GM23338 (cell line): Measurements from ENCODE around the gene CFAP58. TPM values are rescaled to one million over a fixed set of nuclear protein-coding genes. Genes with fewer than 3 reads are reported as not detected.
A peak's percentile ranks its signal among the peaks of the same experiment; 100 is the strongest.

Source experiments
- ATAC-seq: fragments of 200-7000 bp; cut with Tn5 transposase; 3 replicates; pipeline ENCODE4 v1.9.1; 2020
- DNase-seq: peaks from one replicate; pipeline ENCODE4 v3.0.0-alpha.2; 2015; ENCODE audit warnings: low spot score
- H2AFZ ChIP-seq: fragments of 200-600 bp; sonication (generic); 2 replicates; pipeline ENCODE4 v1.8.0; 2016; ENCODE audit warnings: antibody characterized with exemption, mild to moderate bottlenecking, moderate library complexity
- H3F3A ChIP-seq: fragments of 200-600 bp; sonication (generic); replicated peaks from 2 replicates; pipeline ENCODE4 v1.8.0; 2017; ENCODE audit warnings: antibody characterized with exemption, mixed run types, low read depth
- H3K27ac ChIP-seq: fragments of 200-600 bp; sonication (generic); 2 replicates; pipeline ENCODE4 v1.6.1; 2016; ENCODE audit warnings: low read depth
- H3K27me3 ChIP-seq: fragments of 200-600 bp; sonication (generic); 2 replicates; pipeline ENCODE4 v1.8.0; 2016; ENCODE audit warnings: mild to moderate bottlenecking, mixed run types, moderate library complexity; ENCODE audit not compliant: insufficient read depth
- H3K36me3 ChIP-seq: fragments of 200-600 bp; sonication (generic); 2 replicates; pipeline ENCODE4 v1.8.0; 2016; ENCODE audit warnings: mild to moderate bottlenecking; ENCODE audit not compliant: insufficient read depth
- H3K4me1 ChIP-seq: fragments of 200-600 bp; sonication (generic); 2 replicates; pipeline ENCODE4 v1.8.0; 2016; ENCODE audit warnings: mild to moderate bottlenecking, moderate library complexity; ENCODE audit not compliant: insufficient read depth
- H3K4me2 ChIP-seq: fragments of 200-600 bp; sonication (generic); 2 replicates; pipeline ENCODE4 v1.7.1; 2017; ENCODE audit warnings: mixed run types
- H3K4me3 ChIP-seq: fragments of 200-600 bp; sonication (generic); 2 replicates; pipeline ENCODE4 v1.6.1; 2016; ENCODE audit warnings: mixed run types
- H3K79me2 ChIP-seq: fragments of 200-600 bp; sonication (generic); replicated peaks from 2 replicates; pipeline ENCODE4 v1.8.0; 2017; ENCODE audit warnings: mild to moderate bottlenecking; ENCODE audit not compliant: insufficient read depth
- H3K9me2 ChIP-seq: fragments of 200-600 bp; sonication (generic); 2 replicates; pipeline ENCODE4 v1.8.0; 2017; ENCODE audit not compliant: insufficient read depth
- H4K20me1 ChIP-seq: fragments of 200-600 bp; sonication (generic); replicated peaks from 2 replicates; pipeline ENCODE4 v1.8.0; 2017; ENCODE audit warnings: mild to moderate bottlenecking; ENCODE audit not compliant: insufficient read depth
- H3K27ac Mint-ChIP-seq: 2 replicates; pipeline ENCODE4 v1.8.0; 2020; ENCODE audit warnings: inconsistent platforms, mild to moderate bottlenecking, moderate library complexity, mixed read lengths
- H3K27me3 Mint-ChIP-seq: 3 replicates; pipeline ENCODE4 v1.8.0; 2022; ENCODE audit warnings: low read depth, mild to moderate bottlenecking, moderate library complexity, mixed read lengths, inconsistent platforms; ENCODE audit not compliant: insufficient read depth, poor library complexity
- H3K36me3 Mint-ChIP-seq: 3 replicates; pipeline ENCODE4 v1.8.0; 2021; ENCODE audit warnings: low read depth, mild to moderate bottlenecking, inconsistent platforms, moderate library complexity, mixed read lengths
- H3K4me1 Mint-ChIP-seq: 3 replicates; pipeline ENCODE4 v1.8.0; 2020; ENCODE audit warnings: mild to moderate bottlenecking, inconsistent platforms, mixed read lengths
- H3K4me3 Mint-ChIP-seq: 3 replicates; pipeline ENCODE4 v1.8.0; 2021; ENCODE audit warnings: moderate library complexity, mild to moderate bottlenecking, inconsistent platforms, mixed read lengths
- H3K9me3 Mint-ChIP-seq: 3 replicates; pipeline ENCODE4 v1.8.0; 2020; ENCODE audit warnings: moderate library complexity, mild to moderate bottlenecking, inconsistent platforms, mixed read lengths
- EZH2phosphoT487 ChIP-seq: fragments of 200-600 bp; sonication (generic); IDR thresholded peaks from one replicate; pipeline ENCODE4 v1.8.1; 2018; ENCODE audit warnings: antibody characterized with exemption; ENCODE audit not compliant: unreplicated experiment
- NANOG ChIP-seq: IDR thresholded peaks from 2 replicates; pipeline ENCODE4 v1.6.1; 2016; ENCODE audit warnings: antibody characterized with exemption, borderline replicate concordance
- POLR2AphosphoS5 ChIP-seq: IDR thresholded peaks from 2 replicates; pipeline ENCODE4 v1.6.1; 2016; ENCODE audit warnings: antibody characterized with exemption, low read depth
- STAT1 ChIP-seq: IDR thresholded peaks from one replicate; pipeline ENCODE4 v1.6.1; 2016; ENCODE audit warnings: antibody characterized with exemption; ENCODE audit not compliant: unreplicated experiment
- ZNF331 ChIP-seq: fragments of 250-450 bp; sonication (Bioruptor Pico); IDR thresholded peaks from 2 replicates; pipeline ENCODE4 v1.5.0; 2020; ENCODE audit warnings: low read depth, mild to moderate bottlenecking, moderate library complexity
- polyA plus RNA-seq: library from polyadenylated mRNA; unstranded; fragments of >200 nt; fragmentation: Nextera tagmentation; extraction: Ambion mirVana; gene quantifications from 2 replicates; pipeline ENCODE4 v1.2.1, GENCODE V29; 2016
- total RNA-seq: library from RNA; depleted of rRNA; stranded (reverse); fragments of >200 nt; shearing (Covaris generic); gene quantifications from 2 replicates; pipeline ENCODE4 v1.2.3, GENCODE V29; 2014
- TF ChIP-seq, protein P1 (sequence below): IDR thresholded peaks from one replicate; pipeline ENCODE4 v1.6.1; 2018; ENCODE audit warnings: antibody characterized with exemption; ENCODE audit not compliant: unreplicated experiment
- TF ChIP-seq, protein P2 (sequence below): IDR thresholded peaks from 2 replicates; pipeline ENCODE4 v1.6.1; 2016; ENCODE audit warnings: antibody characterized with exemption
- TF ChIP-seq, protein P3 (sequence below), 2 experiments: fragments of 200-600 bp in 1 of 2; sonication (generic) in 1 of 2; conservative IDR thresholded peaks; 2 replicates each; pipeline versions ENCODE4 v1.5.1 to v1.6.1; 2016 to 2017; ENCODE audit warnings: antibody characterized with exemption in 2 of 2, low read depth in 2 of 2, mild to moderate bottlenecking in 2 of 2, moderate library complexity in 1 of 2
- TF ChIP-seq, protein P4 (sequence below): fragments of 250-450 bp; sonication (Bioruptor Pico); IDR thresholded peaks from 2 replicates; pipeline ENCODE4 v1.5.0; 2020; ENCODE audit warnings: mild to moderate bottlenecking, moderate library complexity

Gene CFAP58
- total and polyA plus RNA-seq, 2 experiments from 2014 or later: 0.63 to 0.89 TPM

DNA sequence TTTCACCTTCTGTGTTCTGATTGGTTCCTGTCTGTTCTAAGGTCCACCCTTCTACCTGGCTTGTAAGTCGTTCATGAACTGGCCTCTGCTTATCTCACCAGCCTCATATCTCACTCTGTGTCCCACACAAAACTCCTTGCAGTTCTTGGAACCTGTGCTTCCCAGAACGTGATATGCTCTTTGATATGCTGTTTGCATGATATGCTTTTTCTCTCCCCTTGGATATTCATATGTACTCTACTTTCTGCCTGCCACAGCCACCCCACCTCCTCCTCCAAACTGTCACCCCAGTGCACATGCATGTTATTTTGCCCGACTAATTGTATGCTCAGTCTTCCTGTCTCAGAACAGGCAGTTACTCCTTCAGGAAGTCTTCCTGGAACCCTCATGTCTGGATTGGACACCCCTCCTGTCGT is 13.5 kb upstream of the CFAP58 start:
- Mint-ChIP-seq H3K27ac (no peak overlapping the region), H3K27me3 (peaks cover 6% of the 10 kb centered on the region), H3K36me3 (no peaks in the 10 kb centered on the region), H3K4me1 (peaks cover 46% of the 10 kb centered on the region), H3K9me3 (no peaks in the 10 kb centered on the region), H3K4me3 (peak overlapping the region; percentile 28; the same call in 2 of the 3 replicates)
- H3K36me3 ChIP-seq: no peaks in the 10 kb centered on the region
- TF ChIP-seq, protein P1, sequence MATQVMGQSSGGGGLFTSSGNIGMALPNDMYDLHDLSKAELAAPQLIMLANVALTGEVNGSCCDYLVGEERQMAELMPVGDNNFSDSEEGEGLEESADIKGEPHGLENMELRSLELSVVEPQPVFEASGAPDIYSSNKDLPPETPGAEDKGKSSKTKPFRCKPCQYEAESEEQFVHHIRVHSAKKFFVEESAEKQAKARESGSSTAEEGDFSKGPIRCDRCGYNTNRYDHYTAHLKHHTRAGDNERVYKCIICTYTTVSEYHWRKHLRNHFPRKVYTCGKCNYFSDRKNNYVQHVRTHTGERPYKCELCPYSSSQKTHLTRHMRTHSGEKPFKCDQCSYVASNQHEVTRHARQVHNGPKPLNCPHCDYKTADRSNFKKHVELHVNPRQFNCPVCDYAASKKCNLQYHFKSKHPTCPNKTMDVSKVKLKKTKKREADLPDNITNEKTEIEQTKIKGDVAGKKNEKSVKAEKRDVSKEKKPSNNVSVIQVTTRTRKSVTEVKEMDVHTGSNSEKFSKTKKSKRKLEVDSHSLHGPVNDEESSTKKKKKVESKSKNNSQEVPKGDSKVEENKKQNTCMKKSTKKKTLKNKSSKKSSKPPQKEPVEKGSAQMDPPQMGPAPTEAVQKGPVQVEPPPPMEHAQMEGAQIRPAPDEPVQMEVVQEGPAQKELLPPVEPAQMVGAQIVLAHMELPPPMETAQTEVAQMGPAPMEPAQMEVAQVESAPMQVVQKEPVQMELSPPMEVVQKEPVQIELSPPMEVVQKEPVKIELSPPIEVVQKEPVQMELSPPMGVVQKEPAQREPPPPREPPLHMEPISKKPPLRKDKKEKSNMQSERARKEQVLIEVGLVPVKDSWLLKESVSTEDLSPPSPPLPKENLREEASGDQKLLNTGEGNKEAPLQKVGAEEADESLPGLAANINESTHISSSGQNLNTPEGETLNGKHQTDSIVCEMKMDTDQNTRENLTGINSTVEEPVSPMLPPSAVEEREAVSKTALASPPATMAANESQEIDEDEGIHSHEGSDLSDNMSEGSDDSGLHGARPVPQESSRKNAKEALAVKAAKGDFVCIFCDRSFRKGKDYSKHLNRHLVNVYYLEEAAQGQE: no peak
- TF ChIP-seq ZNF331 (CRISPR knock-in tag) (no peak), POLR2AphosphoS5 (no peak)
- no peak overlapping the region for H3K4me3 ChIP-seq
- no peak overlapping the region; the same call in 1 of the 2 replicates for H3K4me2 ChIP-seq
- peaks cover 7% of the 10 kb centered on the region for H3K27me3 ChIP-seq
- ATAC-seq (no peak), DNase-seq (no peak)
- H3K9me2 ChIP-seq: no peaks in the 10 kb centered on the region
- H3F3A ChIP-seq: peaks cover 6% of the 10 kb centered on the region; the same call in 1 of the 2 replicates
- no peak overlapping the region for H3K27ac ChIP-seq
- H2AFZ ChIP-seq: peak overlapping the region; percentile 15; the same call in 1 of the 2 replicates
- H3K4me1 ChIP-seq: peaks cover 43% of the 10 kb centered on the region
- H3K79me2 ChIP-seq: peaks cover 26% of the 10 kb centered on the region
- no peaks in the 10 kb centered on the region; the same call in 1 of the 2 replicates for H4K20me1 ChIP-seq

DNA sequence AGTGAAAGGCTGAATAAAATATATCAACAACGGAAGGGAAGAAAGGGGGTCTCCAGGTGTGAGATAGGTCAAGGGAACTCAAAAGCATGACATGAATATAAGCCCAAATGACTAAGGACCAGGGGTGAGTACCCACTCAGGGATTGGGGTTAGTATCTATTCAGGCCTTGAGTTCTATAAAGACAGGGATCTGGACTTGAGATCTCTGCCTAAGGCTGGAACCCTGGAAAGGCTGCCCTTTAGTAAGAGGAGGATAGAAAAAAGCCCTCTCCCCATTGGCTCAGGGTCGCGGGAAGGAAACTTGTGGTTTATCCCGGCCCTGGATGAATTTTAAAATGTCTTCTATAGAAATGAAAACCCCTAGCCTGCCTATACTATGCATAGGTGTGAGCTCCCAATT is 13.0 kb upstream of the CFAP58 start:
- Histone ChIP-seq H3K79me2 (peaks cover 20% of the 10 kb centered on the region), H3K27ac (no peak overlapping the region), H3K36me3 (no peaks in the 10 kb centered on the region), H4K20me1 (no peaks in the 10 kb centered on the region; the same call in 1 of the 2 replicates), H3K27me3 (peaks cover 7% of the 10 kb centered on the region), H3F3A (peaks cover 6% of the 10 kb centered on the region; the same call in 1 of the 2 replicates), H3K4me3 (no peak overlapping the region), H2AFZ (peak overlapping the region; percentile 15; the same call in 1 of the 2 replicates), H3K4me1 (peaks cover 38% of the 10 kb centered on the region), H3K9me2 (no peaks in the 10 kb centered on the region), H3K4me2 (no peak overlapping the region; the same call in 1 of the 2 replicates)
- Mint-ChIP-seq H3K4me1 (peaks cover 41% of the 10 kb centered on the region), H3K27me3 (peaks cover 6% of the 10 kb centered on the region), H3K36me3 (no peaks in the 10 kb centered on the region), H3K9me3 (no peaks in the 10 kb centered on the region), H3K27ac (no peak overlapping the region), H3K4me3 (no peak overlapping the region; the same call in 2 of the 3 replicates)
- ATAC-seq (no peak), DNase-seq (peak; percentile 37)
- TF ChIP-seq, protein P2, sequence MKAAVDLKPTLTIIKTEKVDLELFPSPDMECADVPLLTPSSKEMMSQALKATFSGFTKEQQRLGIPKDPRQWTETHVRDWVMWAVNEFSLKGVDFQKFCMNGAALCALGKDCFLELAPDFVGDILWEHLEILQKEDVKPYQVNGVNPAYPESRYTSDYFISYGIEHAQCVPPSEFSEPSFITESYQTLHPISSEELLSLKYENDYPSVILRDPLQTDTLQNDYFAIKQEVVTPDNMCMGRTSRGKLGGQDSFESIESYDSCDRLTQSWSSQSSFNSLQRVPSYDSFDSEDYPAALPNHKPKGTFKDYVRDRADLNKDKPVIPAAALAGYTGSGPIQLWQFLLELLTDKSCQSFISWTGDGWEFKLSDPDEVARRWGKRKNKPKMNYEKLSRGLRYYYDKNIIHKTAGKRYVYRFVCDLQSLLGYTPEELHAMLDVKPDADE: no peak
- TF ChIP-seq EZH2phosphoT487 (no peak), ZNF331 (CRISPR knock-in tag) (no peak), NANOG (no peak), STAT1 (no peak)
- TF ChIP-seq, protein P3, sequence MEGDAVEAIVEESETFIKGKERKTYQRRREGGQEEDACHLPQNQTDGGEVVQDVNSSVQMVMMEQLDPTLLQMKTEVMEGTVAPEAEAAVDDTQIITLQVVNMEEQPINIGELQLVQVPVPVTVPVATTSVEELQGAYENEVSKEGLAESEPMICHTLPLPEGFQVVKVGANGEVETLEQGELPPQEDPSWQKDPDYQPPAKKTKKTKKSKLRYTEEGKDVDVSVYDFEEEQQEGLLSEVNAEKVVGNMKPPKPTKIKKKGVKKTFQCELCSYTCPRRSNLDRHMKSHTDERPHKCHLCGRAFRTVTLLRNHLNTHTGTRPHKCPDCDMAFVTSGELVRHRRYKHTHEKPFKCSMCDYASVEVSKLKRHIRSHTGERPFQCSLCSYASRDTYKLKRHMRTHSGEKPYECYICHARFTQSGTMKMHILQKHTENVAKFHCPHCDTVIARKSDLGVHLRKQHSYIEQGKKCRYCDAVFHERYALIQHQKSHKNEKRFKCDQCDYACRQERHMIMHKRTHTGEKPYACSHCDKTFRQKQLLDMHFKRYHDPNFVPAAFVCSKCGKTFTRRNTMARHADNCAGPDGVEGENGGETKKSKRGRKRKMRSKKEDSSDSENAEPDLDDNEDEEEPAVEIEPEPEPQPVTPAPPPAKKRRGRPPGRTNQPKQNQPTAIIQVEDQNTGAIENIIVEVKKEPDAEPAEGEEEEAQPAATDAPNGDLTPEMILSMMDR (conservative IDR thresholded peaks at IDR 0.05; ENCODE audit: low read depth in 2 of 2): no peak
- TF ChIP-seq, protein P4, sequence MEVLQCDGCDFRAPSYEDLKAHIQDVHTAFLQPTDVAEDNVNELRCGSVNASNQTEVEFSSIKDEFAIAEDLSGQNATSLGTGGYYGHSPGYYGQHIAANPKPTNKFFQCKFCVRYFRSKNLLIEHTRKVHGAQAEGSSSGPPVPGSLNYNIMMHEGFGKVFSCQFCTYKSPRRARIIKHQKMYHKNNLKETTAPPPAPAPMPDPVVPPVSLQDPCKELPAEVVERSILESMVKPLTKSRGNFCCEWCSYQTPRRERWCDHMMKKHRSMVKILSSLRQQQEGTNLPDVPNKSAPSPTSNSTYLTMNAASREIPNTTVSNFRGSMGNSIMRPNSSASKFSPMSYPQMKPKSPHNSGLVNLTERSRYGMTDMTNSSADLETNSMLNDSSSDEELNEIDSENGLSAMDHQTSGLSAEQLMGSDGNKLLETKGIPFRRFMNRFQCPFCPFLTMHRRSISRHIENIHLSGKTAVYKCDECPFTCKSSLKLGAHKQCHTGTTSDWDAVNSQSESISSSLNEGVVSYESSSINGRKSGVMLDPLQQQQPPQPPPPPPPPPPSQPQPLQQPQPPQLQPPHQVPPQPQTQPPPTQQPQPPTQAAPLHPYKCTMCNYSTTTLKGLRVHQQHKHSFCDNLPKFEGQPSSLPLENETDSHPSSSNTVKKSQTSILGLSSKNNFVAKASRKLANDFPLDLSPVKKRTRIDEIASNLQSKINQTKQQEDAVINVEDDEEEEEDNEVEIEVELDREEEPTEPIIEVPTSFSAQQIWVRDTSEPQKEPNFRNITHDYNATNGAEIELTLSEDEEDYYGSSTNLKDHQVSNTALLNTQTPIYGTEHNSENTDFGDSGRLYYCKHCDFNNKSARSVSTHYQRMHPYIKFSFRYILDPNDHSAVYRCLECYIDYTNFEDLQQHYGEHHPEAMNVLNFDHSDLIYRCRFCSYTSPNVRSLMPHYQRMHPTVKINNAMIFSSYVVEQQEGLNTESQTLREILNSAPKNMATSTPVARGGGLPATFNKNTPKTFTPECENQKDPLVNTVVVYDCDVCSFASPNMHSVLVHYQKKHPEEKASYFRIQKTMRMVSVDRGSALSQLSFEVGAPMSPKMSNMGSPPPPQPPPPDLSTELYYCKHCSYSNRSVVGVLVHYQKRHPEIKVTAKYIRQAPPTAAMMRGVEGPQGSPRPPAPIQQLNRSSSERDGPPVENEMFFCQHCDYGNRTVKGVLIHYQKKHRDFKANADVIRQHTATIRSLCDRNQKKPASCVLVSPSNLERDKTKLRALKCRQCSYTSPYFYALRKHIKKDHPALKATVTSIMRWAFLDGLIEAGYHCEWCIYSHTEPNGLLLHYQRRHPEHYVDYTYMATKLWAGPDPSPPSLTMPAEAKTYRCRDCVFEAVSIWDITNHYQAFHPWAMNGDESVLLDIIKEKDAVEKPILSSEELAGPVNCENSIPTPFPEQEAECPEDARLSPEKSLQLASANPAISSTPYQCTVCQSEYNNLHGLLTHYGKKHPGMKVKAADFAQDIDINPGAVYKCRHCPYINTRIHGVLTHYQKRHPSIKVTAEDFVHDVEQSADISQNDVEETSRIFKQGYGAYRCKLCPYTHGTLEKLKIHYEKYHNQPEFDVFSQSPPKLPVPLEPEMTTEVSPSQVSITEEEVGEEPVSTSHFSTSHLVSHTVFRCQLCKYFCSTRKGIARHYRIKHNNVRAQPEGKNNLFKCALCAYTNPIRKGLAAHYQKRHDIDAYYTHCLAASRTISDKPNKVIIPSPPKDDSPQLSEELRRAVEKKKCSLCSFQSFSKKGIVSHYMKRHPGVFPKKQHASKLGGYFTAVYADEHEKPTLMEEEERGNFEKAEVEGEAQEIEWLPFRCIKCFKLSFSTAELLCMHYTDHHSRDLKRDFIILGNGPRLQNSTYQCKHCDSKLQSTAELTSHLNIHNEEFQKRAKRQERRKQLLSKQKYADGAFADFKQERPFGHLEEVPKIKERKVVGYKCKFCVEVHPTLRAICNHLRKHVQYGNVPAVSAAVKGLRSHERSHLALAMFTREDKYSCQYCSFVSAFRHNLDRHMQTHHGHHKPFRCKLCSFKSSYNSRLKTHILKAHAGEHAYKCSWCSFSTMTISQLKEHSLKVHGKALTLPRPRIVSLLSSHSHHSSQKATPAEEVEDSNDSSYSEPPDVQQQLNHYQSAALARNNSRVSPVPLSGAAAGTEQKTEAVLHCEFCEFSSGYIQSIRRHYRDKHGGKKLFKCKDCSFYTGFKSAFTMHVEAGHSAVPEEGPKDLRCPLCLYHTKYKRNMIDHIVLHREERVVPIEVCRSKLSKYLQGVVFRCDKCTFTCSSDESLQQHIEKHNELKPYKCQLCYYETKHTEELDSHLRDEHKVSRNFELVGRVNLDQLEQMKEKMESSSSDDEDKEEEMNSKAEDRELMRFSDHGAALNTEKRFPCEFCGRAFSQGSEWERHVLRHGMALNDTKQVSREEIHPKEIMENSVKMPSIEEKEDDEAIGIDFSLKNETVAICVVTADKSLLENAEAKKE (CRISPR knock-in tag): no peak
